Placental epithelial cell (primary cell): ENCODE data around the gene TMC3. TPM values are rescaled to one million over a fixed set of nuclear protein-coding genes. Genes with fewer than 3 reads are reported as not detected.

Experiments
- total RNA-seq: library from RNA; depleted of rRNA; stranded (reverse); fragments of >200 nt; gene quantifications from 2 replicates; pipeline ENCODE4 v1.2.3, GENCODE V29; 2012

TMC3 gene
- total RNA-seq: not detected in 2 replicates

GRCh38 chr15:81373775-81374395 lies at the start of gene TMC3:
TMC3 (minus strand) TSS chr15:81374213; CDS start chr15:81374077, 136 bp downstream.

GRCh38 chr15:81323944-81324881 lies 49.8 kb downstream of the TMC3 start, which contains the start of gene STARD5:
STARD5 (minus strand) TSS chr15:81324141; CDS start chr15:81324099, 42 bp downstream.

Other genes starting within 250 kb of the TMC3 start
- gene CFAP161, start 239.9 kb downstream of the TMC3 start, total RNA-seq: 0.39 TPM in 1 of 2 replicates, not detected in the other
- under 0.01 and 0.43 TPM in 2 replicates for gene IL16, start 177.3 kb downstream of the TMC3 start, total RNA-seq
- gene STARD5, start 50.1 kb downstream of the TMC3 start, total RNA-seq: 5.7 and 7.9 TPM in 2 replicates